Vagina (tissue), 2 donors: ENCODE data around the gene MTA1. TPM values are rescaled to one million over a fixed set of nuclear protein-coding genes. Genes with fewer than 3 reads are reported as not detected.

ENCODE experiments used
- DNase-seq, 2 donors: peaks; one replicate each; pipeline ENCODE4 v3.0.0-alpha.2; 2017; ENCODE audit errors: extremely low spot score in 2 of 2
- H3K27ac ChIP-seq: fragments of 200-600 bp; sonication (generic); one replicate; pipeline ENCODE4 v1.5.1; 2019
- H3K27me3 ChIP-seq: fragments of 200-600 bp; sonication (generic); one replicate; pipeline ENCODE4 v1.5.1; 2019
- H3K36me3 ChIP-seq, 2 donors: fragments of 200-600 bp; sonication (generic); one replicate each; pipeline ENCODE4 v1.5.1; 2017 to 2019
- H3K4me1 ChIP-seq: fragments of 200-600 bp; sonication (generic); one replicate; pipeline ENCODE4 v1.5.1; 2019
- H3K4me3 ChIP-seq, 2 donors: fragments of 200-600 bp; sonication (generic); 1 replicate in 1 of 2; 2 replicates in 1 of 2; pipeline ENCODE4 v1.5.1; 2016 to 2019
- H3K9me3 ChIP-seq: fragments of 200-600 bp; sonication (generic); one replicate; pipeline ENCODE4 v1.5.1; 2019
- POLR2A ChIP-seq, 2 donors: fragments of 450-650 bp; IDR thresholded peaks; one replicate each; pipeline ENCODE4 v1.6.1; 2017; ENCODE audit warnings: antibody characterized with exemption in 2 of 2, mild to moderate bottlenecking in 2 of 2, moderate library complexity in 2 of 2
- POLR2AphosphoS5 ChIP-seq, 2 donors: sonication (generic); formaldehyde crosslinking; IDR thresholded peaks; one replicate each; pipeline ENCODE4 v1.9.0; 2017; ENCODE audit warnings: antibody characterized with exemption in 2 of 2, mild to moderate bottlenecking in 2 of 2, low read depth in 1 of 2; ENCODE audit not compliant: insufficient read depth in 1 of 2
- intact Hi-C: fragments of 100-400 bp; cut with DNase I; formaldehyde crosslinking; loops from one replicate; pipeline ENCODE4 v1.15.1; 2023
- total RNA-seq: library from RNA; depleted of rRNA; stranded (reverse); fragments of >200 nt; gene quantifications from one replicate; pipeline ENCODE4 v1.2.3, GENCODE V29; 2016
- TF ChIP-seq, protein P1 (sequence below), 3 experiments: fragments of 450-650 bp in 2 of 3; fragments of 200-600 bp in 1 of 3; sonication (generic) in 1 of 3; IDR thresholded peaks; one replicate each; pipeline ENCODE4 v1.5.1; 2017 to 2019; ENCODE audit warnings: antibody characterized with exemption in 3 of 3, mild to moderate bottlenecking in 2 of 3, moderate library complexity in 2 of 3

MTA1 gene
- total RNA-seq, 1 donor from 2014 or later, result 82.7 TPM

DNA sequence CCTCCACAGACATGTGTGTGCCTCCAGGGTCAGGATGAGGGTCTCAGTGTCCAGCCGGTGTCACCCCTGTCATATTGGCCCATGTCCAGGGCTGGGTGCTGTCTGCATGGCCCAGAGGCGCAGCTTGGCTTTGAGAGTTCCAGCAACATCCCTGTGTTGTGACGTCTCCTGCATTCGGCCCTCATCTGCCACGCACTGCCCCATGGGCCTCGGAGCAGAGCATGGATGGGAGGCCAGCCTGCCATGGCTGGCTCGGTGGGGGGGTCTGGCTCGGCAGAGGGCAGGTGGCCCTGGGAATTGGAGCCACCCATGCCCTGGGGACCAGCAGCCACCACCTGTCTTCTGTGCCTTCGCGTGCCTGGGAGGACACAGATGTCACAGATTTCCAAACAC lies 32.1 kb upstream of the MTA1 start:
- Histone ChIP-seq H3K4me3 (no peak overlapping the region), H3K4me1 (no peaks in the 10 kb centered on the region), H3K9me3 (no peaks in the 10 kb centered on the region), H3K36me3 (peaks cover 0 to 28% of the 10 kb centered on the region in 2 donors), H3K27ac (no peak overlapping the region), H3K27me3 (no peaks in the 10 kb centered on the region)
- DNase-seq, result no peak
- intact Hi-C loops, result no loop called here
- TF ChIP-seq POLR2AphosphoS5 (IDR thresholded peaks at IDR 0.05; ENCODE audit: insufficient read depth in 1 of 2, low read depth in 1 of 2) (no peak), POLR2A (IDR thresholded peaks at IDR 0.05) (no peak)
- TF ChIP-seq, protein P1, sequence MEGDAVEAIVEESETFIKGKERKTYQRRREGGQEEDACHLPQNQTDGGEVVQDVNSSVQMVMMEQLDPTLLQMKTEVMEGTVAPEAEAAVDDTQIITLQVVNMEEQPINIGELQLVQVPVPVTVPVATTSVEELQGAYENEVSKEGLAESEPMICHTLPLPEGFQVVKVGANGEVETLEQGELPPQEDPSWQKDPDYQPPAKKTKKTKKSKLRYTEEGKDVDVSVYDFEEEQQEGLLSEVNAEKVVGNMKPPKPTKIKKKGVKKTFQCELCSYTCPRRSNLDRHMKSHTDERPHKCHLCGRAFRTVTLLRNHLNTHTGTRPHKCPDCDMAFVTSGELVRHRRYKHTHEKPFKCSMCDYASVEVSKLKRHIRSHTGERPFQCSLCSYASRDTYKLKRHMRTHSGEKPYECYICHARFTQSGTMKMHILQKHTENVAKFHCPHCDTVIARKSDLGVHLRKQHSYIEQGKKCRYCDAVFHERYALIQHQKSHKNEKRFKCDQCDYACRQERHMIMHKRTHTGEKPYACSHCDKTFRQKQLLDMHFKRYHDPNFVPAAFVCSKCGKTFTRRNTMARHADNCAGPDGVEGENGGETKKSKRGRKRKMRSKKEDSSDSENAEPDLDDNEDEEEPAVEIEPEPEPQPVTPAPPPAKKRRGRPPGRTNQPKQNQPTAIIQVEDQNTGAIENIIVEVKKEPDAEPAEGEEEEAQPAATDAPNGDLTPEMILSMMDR (IDR thresholded peaks at IDR 0.05), result no peak

DNA sequence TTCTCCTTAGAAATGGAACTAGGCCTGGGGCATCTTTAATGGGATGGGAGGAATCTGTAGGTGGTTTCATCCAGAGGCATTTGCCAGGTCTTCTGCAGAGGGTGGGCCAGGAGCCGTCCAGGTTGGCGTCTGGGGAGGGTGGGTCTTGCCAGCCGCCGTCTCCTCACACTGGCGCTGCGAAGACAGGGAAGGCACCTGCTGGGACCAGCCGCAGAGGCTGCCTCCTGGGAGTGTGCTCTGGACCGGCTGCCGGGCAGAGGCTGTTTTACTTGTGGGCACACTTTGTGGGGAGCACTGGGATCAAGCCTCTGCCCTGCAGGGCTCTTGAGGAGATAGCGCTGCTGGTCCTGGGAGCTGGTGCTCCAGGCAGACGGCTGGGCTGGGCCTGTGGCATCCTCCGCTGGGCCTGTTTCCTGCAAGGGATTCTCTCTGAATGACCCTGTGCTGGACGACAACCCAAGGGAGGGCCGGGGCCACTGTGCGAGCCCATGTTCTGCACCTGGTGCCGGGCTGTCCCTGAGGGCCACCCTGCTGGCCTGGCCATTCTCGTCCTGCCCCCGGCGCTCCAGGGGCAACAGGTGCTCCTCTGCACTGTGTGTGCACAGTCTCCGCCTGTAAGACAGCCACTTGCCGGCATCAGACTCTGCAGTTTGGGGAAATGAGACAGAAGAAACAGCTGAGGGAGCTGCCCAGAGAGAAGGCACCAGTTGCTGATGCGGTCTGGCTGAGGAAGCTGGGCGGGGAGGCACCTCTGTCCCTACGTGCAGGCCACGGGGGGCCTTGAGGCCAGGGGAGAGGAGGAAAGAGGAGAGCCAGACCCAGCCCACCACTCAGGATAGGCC lies 31.3 kb upstream of the MTA1 start:
- TF ChIP-seq, protein P1 (IDR thresholded peaks at IDR 0.05), result no peak
- TF ChIP-seq POLR2A (IDR thresholded peaks at IDR 0.05), result no peak
- no peak for TF ChIP-seq POLR2AphosphoS5 (IDR thresholded peaks at IDR 0.05; ENCODE audit: insufficient read depth in 1 of 2, low read depth in 1 of 2)
- Histone ChIP-seq H3K27me3 (no peaks in the 10 kb centered on the region), H3K4me1 (no peaks in the 10 kb centered on the region), H3K9me3 (no peaks in the 10 kb centered on the region), H3K27ac (no peak overlapping the region), H3K4me3 (no peak overlapping the region), H3K36me3 (peaks cover 0 to 20% of the 10 kb centered on the region in 2 donors)
- intact Hi-C loops, result no loop called here
- no peak for DNase-seq

DNA sequence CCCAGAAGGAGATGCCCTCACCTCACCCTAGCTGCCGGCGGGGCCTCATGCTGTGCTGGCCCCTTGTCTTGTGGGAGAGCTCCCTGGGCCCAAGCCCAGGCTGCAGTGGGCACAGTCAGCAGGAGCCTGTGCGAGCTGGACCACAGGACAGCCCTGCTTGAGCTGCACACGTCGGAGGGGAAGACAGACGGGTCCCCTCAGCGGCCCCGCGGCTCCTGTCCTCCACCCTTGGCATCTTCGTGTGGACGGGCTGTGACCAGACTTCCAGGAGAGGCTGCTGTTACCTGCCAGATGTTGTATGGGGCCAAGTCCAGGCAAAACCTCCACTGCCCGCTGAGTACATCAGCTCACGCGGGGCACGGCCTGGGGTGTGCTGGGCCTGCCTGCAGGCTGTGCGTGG lies 30.7 kb upstream of the MTA1 start:
- intact Hi-C loops, result no loop called here
- DNase-seq, result no peak

DNA sequence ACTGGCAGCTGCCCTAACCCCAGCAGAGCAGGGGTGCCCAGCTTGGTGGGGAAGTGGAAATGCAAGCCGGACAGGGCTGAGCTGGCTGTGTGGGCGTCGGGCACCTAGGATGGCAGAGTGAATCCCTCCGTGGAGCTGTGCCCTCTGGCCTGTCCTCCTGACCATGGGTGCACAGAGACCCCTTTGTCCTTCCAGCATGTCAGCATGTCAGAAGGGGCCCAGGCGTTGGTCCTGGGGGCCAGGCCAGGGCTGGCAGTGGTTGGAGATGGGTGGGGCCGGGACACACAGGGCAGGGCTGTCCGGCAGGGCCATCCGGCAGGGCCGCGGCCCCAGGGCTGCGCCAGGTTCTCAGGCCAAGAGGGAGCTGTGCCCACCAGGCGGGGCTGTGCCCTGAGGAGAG lies 30.1 kb upstream of the MTA1 start:
- Histone ChIP-seq H3K36me3 (peaks cover 0 to 9% of the 10 kb centered on the region in 2 donors), H3K27me3 (no peaks in the 10 kb centered on the region), H3K9me3 (no peaks in the 10 kb centered on the region), H3K4me1 (no peaks in the 10 kb centered on the region), H3K27ac (no peak overlapping the region), H3K4me3 (no peak overlapping the region)
- DNase-seq, result no peak
- TF ChIP-seq, protein P1 (IDR thresholded peaks at IDR 0.05), result no peak
- no peak for TF ChIP-seq POLR2AphosphoS5 (IDR thresholded peaks at IDR 0.05; ENCODE audit: insufficient read depth in 1 of 2, low read depth in 1 of 2)
- no peak for TF ChIP-seq POLR2A (IDR thresholded peaks at IDR 0.05)
- intact Hi-C loops, result no loop called here

More for the DNA sequence above, 30.7 kb upstream of the MTA1 start:
- H3K9me3 ChIP-seq, result no peaks in the 10 kb centered on the region
- H3K4me3 ChIP-seq, result no peak overlapping the region
- H3K27ac ChIP-seq, result no peak overlapping the region
- no peaks in the 10 kb centered on the region for H3K27me3 ChIP-seq
- H3K36me3 ChIP-seq, result peaks cover 0 to 13% of the 10 kb centered on the region in 2 donors
- H3K4me1 ChIP-seq, result no peaks in the 10 kb centered on the region
- TF ChIP-seq POLR2A (IDR thresholded peaks at IDR 0.05), result no peak
- TF ChIP-seq, protein P1 (IDR thresholded peaks at IDR 0.05), result no peak
- TF ChIP-seq POLR2AphosphoS5 (IDR thresholded peaks at IDR 0.05; ENCODE audit: insufficient read depth in 1 of 2, low read depth in 1 of 2), result no peak
